NAMALWA (cell line): ENCODE results near the gene CEP85.
"Not testable (repeated sequence)": the region's sequence is repeated elsewhere in the genome, so short reads cannot be mapped to it uniquely, and the experiment has no call there.

ENCODE experiments used
- DNase-seq: peaks from one replicate; pipeline ENCODE4 v3.0.0-alpha.2; 2015; ENCODE audit warnings: low spot score

The CEP85 gene

GRCh38 chr1:26221094-26221493 is 12.9 kb upstream of the CEP85 start:
- no peak for DNase-seq

- no peak for DNase-seq
Measured at GRCh38 chr1:26224606-26225005, 9.4 kb upstream of the CEP85 start.

- DNase-seq: no peak
Measured at GRCh38 chr1:26225033-26225831, 8.8 kb upstream of the CEP85 start.

- not testable (repeated sequence) for DNase-seq
Measured at GRCh38 chr1:26230682-26231081, 3.3 kb upstream of the CEP85 start.

- peak; percentile 60 for DNase-seq
Measured at GRCh38 chr1:26234644-26235370, 807 bp downstream of the CEP85 start.

GRCh38 chr1:26237230-26237966 is 3.4 kb downstream of the CEP85 start:
- DNase-seq: no peak

- DNase-seq: no peak
Measured at GRCh38 chr1:26239936-26240335, 5.9 kb downstream of the CEP85 start.

- DNase-seq: no peak
Measured at GRCh38 chr1:26252718-26253117, 18.7 kb downstream of the CEP85 start.

GRCh38 chr1:26254404-26254803 is 20.4 kb downstream of the CEP85 start:
- DNase-seq: no peak

GRCh38 chr1:26257222-26257621 is 23.2 kb downstream of the CEP85 start:
- DNase-seq: no peak

- no peak for DNase-seq
Measured at GRCh38 chr1:26259005-26259404, 25.0 kb downstream of the CEP85 start.

- no peak for DNase-seq
Measured at GRCh38 chr1:26259578-26259977, 25.6 kb downstream of the CEP85 start.

- DNase-seq: no peak
Measured at GRCh38 chr1:26263212-26263611, 29.2 kb downstream of the CEP85 start.

GRCh38 chr1:26265405-26265804 is 31.4 kb downstream of the CEP85 start:
- no peak for DNase-seq

- DNase-seq: no peak
Measured at GRCh38 chr1:26268290-26269197, 34.5 kb downstream of the CEP85 start.

- no peak for DNase-seq
Measured at GRCh38 chr1:26269198-26269550, 35.2 kb downstream of the CEP85 start.

- no peak for DNase-seq
Measured at GRCh38 chr1:26274801-26275425, 40.9 kb downstream of the CEP85 start.

GRCh38 chr1:26275580-26276431 is 41.8 kb downstream of the CEP85 start:
- peak; percentile 84 for DNase-seq

GRCh38 chr1:26276432-26276838 is 42.4 kb downstream of the CEP85 start:
- DNase-seq: no peak

GRCh38 chr1:26277261-26277661 is 43.3 kb downstream of the CEP85 start:
- no peak for DNase-seq
